ENCODE measurements around the gene RTN4RL1. TPM values are rescaled to one million over a fixed set of nuclear protein-coding genes. Genes with fewer than 3 reads are reported as not detected.

Gene RTN4RL1
- total RNA-seq, 1 experiment from 2014 or later: 0.80 TPM

- no peak for DNase-seq (ENCODE audit: low read depth, low spot score)
- ATAC-seq: no peak
- no TSS peak for BruUV-seq (replicated peaks)
- POLR2A ChIA-PET: no interaction called here
- H3K9me3 ChIP-seq (ENCODE audit: control insufficient read depth, insufficient read depth, low read depth, low read length): no peaks in the 10 kb centered on the region
- peaks cover 13% of the 10 kb centered on the region; the same call in 1 of the 2 replicates for H3K4me1 ChIP-seq (ENCODE audit: control insufficient read depth, insufficient read depth, low read length)
- in situ Hi-C loops (cut with HindIII; ENCODE audit: low pct_unique_long_range_greater_than_20kb, low sequenced_read_pairs): no loop called here
- intact Hi-C loops (cut with micrococcal nuclease; ENCODE audit: unreplicated experiment): no loop called here
- no peaks in the 10 kb centered on the region for H3K36me3 ChIP-seq (ENCODE audit: control insufficient read depth, insufficient read depth, low read length)
- H3K27me3 ChIP-seq (ENCODE audit: control insufficient read depth, insufficient read depth, low read length): no peaks in the 10 kb centered on the region
- CTCF ChIA-PET: no interaction called here
- TF ChIP-seq CTCF (IDR thresholded peaks at IDR 0.05) (no peak), SIN3A (IDR thresholded peaks at IDR 0.05; ENCODE audit: borderline replicate concordance, insufficient read depth, low read depth, low read length) (no peak), POLR2AphosphoS5 (IDR thresholded peaks at IDR 0.05; ENCODE audit: low read depth, low read length) (no peak), TCF7L2 (IDR thresholded peaks at IDR 0.05; ENCODE audit: low read depth, low read length) (no peak)
- TF ChIP-seq, protein P1, sequence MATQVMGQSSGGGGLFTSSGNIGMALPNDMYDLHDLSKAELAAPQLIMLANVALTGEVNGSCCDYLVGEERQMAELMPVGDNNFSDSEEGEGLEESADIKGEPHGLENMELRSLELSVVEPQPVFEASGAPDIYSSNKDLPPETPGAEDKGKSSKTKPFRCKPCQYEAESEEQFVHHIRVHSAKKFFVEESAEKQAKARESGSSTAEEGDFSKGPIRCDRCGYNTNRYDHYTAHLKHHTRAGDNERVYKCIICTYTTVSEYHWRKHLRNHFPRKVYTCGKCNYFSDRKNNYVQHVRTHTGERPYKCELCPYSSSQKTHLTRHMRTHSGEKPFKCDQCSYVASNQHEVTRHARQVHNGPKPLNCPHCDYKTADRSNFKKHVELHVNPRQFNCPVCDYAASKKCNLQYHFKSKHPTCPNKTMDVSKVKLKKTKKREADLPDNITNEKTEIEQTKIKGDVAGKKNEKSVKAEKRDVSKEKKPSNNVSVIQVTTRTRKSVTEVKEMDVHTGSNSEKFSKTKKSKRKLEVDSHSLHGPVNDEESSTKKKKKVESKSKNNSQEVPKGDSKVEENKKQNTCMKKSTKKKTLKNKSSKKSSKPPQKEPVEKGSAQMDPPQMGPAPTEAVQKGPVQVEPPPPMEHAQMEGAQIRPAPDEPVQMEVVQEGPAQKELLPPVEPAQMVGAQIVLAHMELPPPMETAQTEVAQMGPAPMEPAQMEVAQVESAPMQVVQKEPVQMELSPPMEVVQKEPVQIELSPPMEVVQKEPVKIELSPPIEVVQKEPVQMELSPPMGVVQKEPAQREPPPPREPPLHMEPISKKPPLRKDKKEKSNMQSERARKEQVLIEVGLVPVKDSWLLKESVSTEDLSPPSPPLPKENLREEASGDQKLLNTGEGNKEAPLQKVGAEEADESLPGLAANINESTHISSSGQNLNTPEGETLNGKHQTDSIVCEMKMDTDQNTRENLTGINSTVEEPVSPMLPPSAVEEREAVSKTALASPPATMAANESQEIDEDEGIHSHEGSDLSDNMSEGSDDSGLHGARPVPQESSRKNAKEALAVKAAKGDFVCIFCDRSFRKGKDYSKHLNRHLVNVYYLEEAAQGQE (IDR thresholded peaks at IDR 0.05; ENCODE audit: insufficient read depth in 1 of 2, low read depth in 2 of 2, low read length in 1 of 2): no peak
- no peak overlapping the region for H3K4me3 ChIP-seq (ENCODE audit: low read depth in 2 of 2, low read length in 2 of 2)
- H3K27ac ChIP-seq (ENCODE audit: low read length): no peak overlapping the region
Observed at GRCh38 chr17:1995907-1996799, 29.0 kb downstream of the RTN4RL1 start.

DNA sequence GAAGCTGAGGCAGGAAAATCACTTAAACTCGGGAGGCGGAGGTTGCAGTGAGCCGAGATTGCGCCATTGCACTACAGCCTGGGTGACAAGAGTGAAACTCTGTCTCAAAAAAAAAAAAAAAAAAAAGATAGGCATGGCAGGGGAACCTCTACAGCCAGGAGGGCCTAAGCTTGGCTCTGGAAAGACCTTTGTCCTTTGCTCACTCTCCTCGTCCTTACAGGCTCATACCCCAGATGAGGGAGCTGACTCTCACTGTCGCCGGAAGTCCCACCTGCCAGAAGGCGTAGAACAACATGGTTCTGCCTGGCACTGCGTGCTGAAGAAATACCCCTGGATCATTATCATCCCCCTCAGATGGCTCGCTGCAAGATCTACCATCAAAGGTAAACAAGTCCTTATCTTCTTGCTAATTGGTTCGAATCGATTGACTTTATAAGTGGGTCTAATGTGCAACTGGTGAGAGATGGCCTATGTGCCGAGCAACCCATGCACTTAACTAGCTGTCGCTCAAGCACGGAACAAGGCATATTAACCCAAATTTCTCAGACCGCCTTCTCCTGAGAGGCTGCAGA lies 29.7 kb downstream of the RTN4RL1 start:
- TF ChIP-seq POLR2AphosphoS5 (IDR thresholded peaks at IDR 0.05; ENCODE audit: low read depth, low read length): no peak
- no peak for TF ChIP-seq SIN3A (IDR thresholded peaks at IDR 0.05; ENCODE audit: borderline replicate concordance, insufficient read depth, low read depth, low read length)
- TF ChIP-seq CTCF (IDR thresholded peaks at IDR 0.05): no peak
- TF ChIP-seq TCF7L2 (IDR thresholded peaks at IDR 0.05; ENCODE audit: low read depth, low read length): no peak
- TF ChIP-seq, protein P1 (IDR thresholded peaks at IDR 0.05; ENCODE audit: insufficient read depth in 1 of 2, low read depth in 2 of 2, low read length in 1 of 2): no peak
- CTCF ChIA-PET: no interaction called here
- BruUV-seq (replicated peaks): no TSS peak
- Histone ChIP-seq H3K4me3 (ENCODE audit: low read depth in 2 of 2, low read length in 2 of 2) (no peak overlapping the region), H3K4me1 (ENCODE audit: control insufficient read depth, insufficient read depth, low read length) (peaks cover 13% of the 10 kb centered on the region; the same call in 1 of the 2 replicates), H3K9me3 (ENCODE audit: control insufficient read depth, insufficient read depth, low read depth, low read length) (no peaks in the 10 kb centered on the region), H3K36me3 (ENCODE audit: control insufficient read depth, insufficient read depth, low read length) (no peaks in the 10 kb centered on the region), H3K27me3 (ENCODE audit: control insufficient read depth, insufficient read depth, low read length) (no peaks in the 10 kb centered on the region), H3K27ac (ENCODE audit: low read length) (no peak overlapping the region)
- POLR2A ChIA-PET: no interaction called here
- in situ Hi-C loops (cut with HindIII; ENCODE audit: low pct_unique_long_range_greater_than_20kb, low sequenced_read_pairs) (no loop called here), intact Hi-C loops (cut with micrococcal nuclease; ENCODE audit: unreplicated experiment) (no loop called here)
- DNase-seq (ENCODE audit: low read depth, low spot score) (no peak), ATAC-seq (no peak)

Data from Panc1 (cell line).